Measurements from ENCODE around the gene DDX25. TPM values are rescaled to one million over a fixed set of nuclear protein-coding genes. Genes with fewer than 3 reads are reported as not detected.

DDX25 gene
- total RNA-seq, 1 experiment from 2014 or later, result not detected

DNA sequence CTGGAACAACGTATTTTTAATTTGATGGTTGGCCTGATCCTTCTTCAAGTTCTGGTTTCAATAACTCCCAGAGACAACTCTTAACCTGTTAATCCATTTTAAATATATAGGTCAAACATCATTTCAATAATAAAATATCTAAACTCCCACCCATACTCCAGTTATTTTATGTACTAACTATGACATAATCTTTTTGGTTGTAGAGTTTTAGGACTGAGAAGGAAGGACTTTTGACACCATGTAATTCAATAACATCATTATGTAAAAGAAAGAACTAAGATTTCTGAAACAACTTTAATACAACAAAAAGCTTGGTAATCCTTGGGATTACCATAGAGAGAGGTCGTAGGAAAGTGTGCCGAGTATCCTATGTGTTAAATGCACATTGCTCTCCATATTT, 73.0 kb downstream of the DDX25 start:
- Histone ChIP-seq H3K9me3 (ENCODE audit: low read length) (no peaks in the 10 kb centered on the region), H3K79me2 (ENCODE audit: low read length) (no peaks in the 10 kb centered on the region), H3K27ac (ENCODE audit: low read length) (no peak overlapping the region), H3K4me2 (ENCODE audit: low read depth, low read length, poor library complexity, severe bottlenecking) (no peak overlapping the region), H3K4me1 (ENCODE audit: low read length) (no peaks in the 10 kb centered on the region), H3K27me3 (ENCODE audit: low read length) (no peaks in the 10 kb centered on the region), H3K9me2 (replicated peaks; ENCODE audit: insufficient read depth, low read length) (no peaks in the 10 kb centered on the region), H3K9ac (ENCODE audit: low read length) (no peak overlapping the region), H2AFZ (ENCODE audit: low read length) (no peak overlapping the region), H3K4me3 (ENCODE audit: low read length) (no peak overlapping the region), H4K20me1 (ENCODE audit: insufficient read depth, low read depth, low read length) (no peaks in the 10 kb centered on the region), H3K36me3 (ENCODE audit: insufficient read depth, low read length) (no peaks in the 10 kb centered on the region)
- DNase-seq, result no peak

DNA sequence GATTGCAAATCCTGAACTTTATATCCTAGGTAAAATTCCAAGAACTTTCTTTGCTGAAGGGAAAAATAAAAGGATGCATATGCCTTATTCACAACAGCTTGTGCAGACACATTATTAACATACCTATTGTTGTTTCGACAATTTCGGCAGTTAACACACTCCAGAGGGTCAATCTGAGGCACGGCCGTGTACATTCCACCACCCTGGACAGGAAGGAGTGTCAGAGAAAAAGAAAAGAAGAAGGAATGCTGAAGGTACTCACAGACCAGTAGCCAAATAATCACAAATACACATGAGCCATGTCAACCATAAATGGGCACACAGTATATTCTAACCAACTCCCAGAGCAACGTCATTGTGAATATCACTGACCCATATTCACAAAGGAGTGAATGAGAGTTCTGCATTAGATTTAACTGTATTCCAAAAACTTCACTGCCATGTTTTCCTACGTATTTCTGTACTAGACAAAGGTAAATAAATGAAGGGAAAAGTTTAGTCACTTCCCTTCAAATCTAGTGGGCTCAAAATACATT, 73.9 kb downstream of the DDX25 start:
- no peak overlapping the region for H3K4me2 ChIP-seq (ENCODE audit: low read depth, low read length, poor library complexity, severe bottlenecking)
- H3K36me3 ChIP-seq (ENCODE audit: insufficient read depth, low read length), result no peaks in the 10 kb centered on the region
- H3K9me3 ChIP-seq (ENCODE audit: low read length), result no peaks in the 10 kb centered on the region
- H3K9me2 ChIP-seq (replicated peaks; ENCODE audit: insufficient read depth, low read length), result no peaks in the 10 kb centered on the region
- H3K4me3 ChIP-seq (ENCODE audit: low read length), result no peak overlapping the region
- no peaks in the 10 kb centered on the region for H3K27me3 ChIP-seq (ENCODE audit: low read length)
- H2AFZ ChIP-seq (ENCODE audit: low read length), result no peak overlapping the region
- no peak overlapping the region for H3K9ac ChIP-seq (ENCODE audit: low read length)
- no peaks in the 10 kb centered on the region for H3K4me1 ChIP-seq (ENCODE audit: low read length)
- no peaks in the 10 kb centered on the region for H4K20me1 ChIP-seq (ENCODE audit: insufficient read depth, low read depth, low read length)
- H3K27ac ChIP-seq (ENCODE audit: low read length), result no peak overlapping the region
- DNase-seq, result no peak
- H3K79me2 ChIP-seq (ENCODE audit: low read length), result no peaks in the 10 kb centered on the region

Other genes with a start within 250 kb of the DDX25 start
- gene ACRV1, start 223.7 kb upstream of the DDX25 start, total RNA-seq (2014; rRNA removed; shearing (Covaris generic); ENCODE audit: low replicate concordance), result not detected in 2 replicates
- gene PATE1, start 158.2 kb upstream of the DDX25 start, total RNA-seq (2014; rRNA removed; shearing (Covaris generic); ENCODE audit: low replicate concordance), result not detected in 2 replicates
- not detected in 2 replicates for gene PATE2, start 125.7 kb upstream of the DDX25 start, total RNA-seq (2014; rRNA removed; shearing (Covaris generic); ENCODE audit: low replicate concordance)
- gene PATE3, start 116.4 kb upstream of the DDX25 start, total RNA-seq (2014; rRNA removed; shearing (Covaris generic); ENCODE audit: low replicate concordance), result not detected in 2 replicates
- gene PATE4, start 71.2 kb upstream of the DDX25 start, total RNA-seq (2014; rRNA removed; shearing (Covaris generic); ENCODE audit: low replicate concordance), result not detected in 2 replicates
- gene HYLS1, start 16.8 kb upstream of the DDX25 start, total RNA-seq (2014; rRNA removed; shearing (Covaris generic); ENCODE audit: low replicate concordance), result 4.6 and 4.8 TPM in 2 replicates
- gene PUS3, start 1.3 kb upstream of the DDX25 start, total RNA-seq (2014; rRNA removed; shearing (Covaris generic); ENCODE audit: low replicate concordance), result 3.1 and 9.8 TPM in 2 replicates
- gene VSIG10L2, start 41.5 kb downstream of the DDX25 start, total RNA-seq (2014; rRNA removed; shearing (Covaris generic); ENCODE audit: low replicate concordance), result not detected in 2 replicates
- gene CDON, start 158.4 kb downstream of the DDX25 start, total RNA-seq (2014; rRNA removed; shearing (Covaris generic); ENCODE audit: low replicate concordance), result 0.36 and 2.1 TPM in 2 replicates

Data from Karpas-422 (cell line).